ENCODE data around the gene PATJ.
"Not testable (repeated sequence)": the region's sequence is repeated elsewhere in the genome, so short reads cannot be mapped to it uniquely, and the experiment has no call there.

Gene PATJ

GRCh38 chr1:61873994-61874393 is 131.7 kb downstream of the PATJ start:
- no peak for TF ChIP-seq CTCF (IDR thresholded peaks at IDR 0.05; ENCODE audit: extremely low read depth, missing control alignments)

GRCh38 chr1:61875198-61875597 is 132.9 kb downstream of the PATJ start:
- DNase-seq (ENCODE audit: low spot score) = no peak
- no peak for TF ChIP-seq CTCF (IDR thresholded peaks at IDR 0.05; ENCODE audit: extremely low read depth, missing control alignments)

More at GRCh38 chr1:61873994-61874393, 131.7 kb downstream of the PATJ start:
- no peak for DNase-seq (ENCODE audit: low spot score)

- DNase-seq (ENCODE audit: low spot score) = not testable (repeated sequence)
These were observed 137.7 kb downstream of the PATJ start for GRCh38 chr1:61879887-61880474.

GRCh38 chr1:61887076-61887867 is 145.0 kb downstream of the PATJ start:
- no peak for TF ChIP-seq CTCF (IDR thresholded peaks at IDR 0.05; ENCODE audit: extremely low read depth, missing control alignments)
- no peak for DNase-seq (ENCODE audit: low spot score)

- no peak for DNase-seq (ENCODE audit: low spot score)
- no peak for TF ChIP-seq CTCF (IDR thresholded peaks at IDR 0.05; ENCODE audit: extremely low read depth, missing control alignments)
These were observed 145.8 kb downstream of the PATJ start for GRCh38 chr1:61887931-61888564.

- no peak for DNase-seq (ENCODE audit: low spot score)
- TF ChIP-seq CTCF (IDR thresholded peaks at IDR 0.05; ENCODE audit: extremely low read depth, missing control alignments) = no peak
These were observed 146.5 kb downstream of the PATJ start for GRCh38 chr1:61888808-61889207.

- DNase-seq (ENCODE audit: low spot score) = not testable (repeated sequence)
These were observed 148.2 kb downstream of the PATJ start for GRCh38 chr1:61890435-61890834.

- DNase-seq (ENCODE audit: low spot score) = no peak
- no peak for TF ChIP-seq CTCF (IDR thresholded peaks at IDR 0.05; ENCODE audit: extremely low read depth, missing control alignments)
These were observed 150.7 kb downstream of the PATJ start for GRCh38 chr1:61892977-61893376.

GRCh38 chr1:61894296-61894695 is 152.0 kb downstream of the PATJ start:
- DNase-seq (ENCODE audit: low spot score) = not testable (repeated sequence)

Measured in GM20000 (cell line).